K562 (cell line): ENCODE measurements around the gene HIVEP1. TPM values are rescaled to one million over a fixed set of nuclear protein-coding genes. Genes with fewer than 3 reads are reported as not detected.
A peak's percentile ranks its signal among the peaks of the same experiment; 100 is the strongest.

Experiments
- ASH1L ChIP-seq: fragments of 450-650 bp; IDR thresholded peaks from 2 replicates; pipeline ENCODE4 v1.6.1; 2018; ENCODE audit warnings: borderline replicate concordance, mild to moderate bottlenecking, low read depth; ENCODE audit not compliant: partially characterized antibody
- FOXA1 ChIP-seq: fragments of 450-650 bp; IDR thresholded peaks from 2 replicates; pipeline ENCODE4 v1.6.1; 2016; ENCODE audit warnings: mild to moderate bottlenecking, borderline replicate concordance
- HNRNPLL ChIP-seq: fragments of 200-400 bp; formaldehyde crosslinking; IDR thresholded peaks from 2 replicates; pipeline ENCODE4 v1.6.1; 2017; ENCODE audit warnings: low read length, low read depth, mild to moderate bottlenecking; ENCODE audit not compliant: poor library complexity, severe bottlenecking
- MCM7 ChIP-seq, 2 experiments: fragments of 450-650 bp; IDR thresholded peaks; 2 replicates each; pipeline ENCODE4 v1.6.1; 2016 to 2018
- PATZ1 ChIP-seq: fragments of 250-450 bp; sonication (Bioruptor Pico); IDR thresholded peaks from 2 replicates; pipeline ENCODE4 v1.5.0; 2020; ENCODE audit warnings: mild to moderate bottlenecking, borderline replicate concordance
- SAP30 ChIP-seq: fragments of 200-600 bp; sonication (generic); IDR thresholded peaks from 2 replicates; pipeline ENCODE4 v1.6.1; 2012; ENCODE audit warnings: borderline replicate concordance, low read depth, mild to moderate bottlenecking, moderate library complexity, low read length, control low read depth, inconsistent platforms; ENCODE audit not compliant: insufficient read depth, poor library complexity, severe bottlenecking
- SMARCA4 ChIP-seq: fragments of 450-650 bp; IDR thresholded peaks from 2 replicates; pipeline ENCODE4 v1.6.1; 2016
- ZNF444 ChIP-seq: fragments of 250-450 bp; sonication (Bioruptor Pico); IDR thresholded peaks from 2 replicates; pipeline ENCODE4 v1.4.0; 2020; ENCODE audit warnings: mild to moderate bottlenecking, moderate library complexity
- polyA plus RNA-seq, 8 experiments: library from polyadenylated mRNA; depleted of rRNA in 4 of 8; stranded (reverse) in 5 of 8; unstranded in 3 of 8; fragments of >200 nt; fragmentation: Nextera tagmentation in 2 of 8; fragmentation: Illumina TruSeq in 1 of 8; extraction: Ambion mirVana in 2 of 8; extraction: Trizol in 1 of 8; gene quantifications; 2 replicates each; pipeline versions ENCODE4 v1.2.1 to v1.2.3, GENCODE V29; 2011 to 2014; ENCODE audit warnings: inconsistent platforms in 1 of 8, missing spikeins in 1 of 8
- total RNA-seq, 7 experiments: library from RNA; depleted of rRNA in 6 of 7; stranded (reverse); fragments of >200 nt in 6 of 7; fragmentation: Illumina TruSeq in 2 of 7; extraction: Trizol in 2 of 7; gene quantifications; 2 replicates each; pipeline versions ENCODE4 v1.2.1 to v1.2.3, GENCODE V29; 2011 to 2021; ENCODE audit warnings: low replicate concordance in 1 of 7

The HIVEP1 gene
- total and polyA plus RNA-seq, 9 of the 15 experiments (the other 6 are each of a cell fraction or from before 2014, with no cell fraction given), result 6.0 to 33.3 (median 21.7) TPM

- TF ChIP-seq ASH1L, result no peak
- no peak for TF ChIP-seq PATZ1
- TF ChIP-seq ZNF444 (CRISPR knock-in tag), result 0 out of 2 replicates have a peak, but pooled peaks have one; percentile 54
- TF ChIP-seq MCM7 (IDR thresholded peaks at IDR 0.05), result no peak
- no peak for TF ChIP-seq SAP30
- no peak for TF ChIP-seq HNRNPLL
- TF ChIP-seq FOXA1, result no peak
- TF ChIP-seq SMARCA4, result peak; percentile 57; the same call in 1 of the 2 replicates
Measured at GRCh38 chr6:12010635-12011275, 1.4 kb upstream of the HIVEP1 start (continued).
